Measurements from ENCODE around the gene RNF144B. TPM values are rescaled to one million over a fixed set of nuclear protein-coding genes. Genes with fewer than 3 reads are reported as not detected.

Gene RNF144B
- total RNA-seq, 1 donor from 2014 or later = 6.3 TPM

GRCh38 chr6:18513253-18513798 is 126.2 kb downstream of the RNF144B start:
- no peak overlapping the region for H3K4me3 ChIP-seq (ENCODE audit: low read depth, low read length)
- no peak for DNase-seq (ENCODE audit: low read depth)
- TF ChIP-seq, protein P1, sequence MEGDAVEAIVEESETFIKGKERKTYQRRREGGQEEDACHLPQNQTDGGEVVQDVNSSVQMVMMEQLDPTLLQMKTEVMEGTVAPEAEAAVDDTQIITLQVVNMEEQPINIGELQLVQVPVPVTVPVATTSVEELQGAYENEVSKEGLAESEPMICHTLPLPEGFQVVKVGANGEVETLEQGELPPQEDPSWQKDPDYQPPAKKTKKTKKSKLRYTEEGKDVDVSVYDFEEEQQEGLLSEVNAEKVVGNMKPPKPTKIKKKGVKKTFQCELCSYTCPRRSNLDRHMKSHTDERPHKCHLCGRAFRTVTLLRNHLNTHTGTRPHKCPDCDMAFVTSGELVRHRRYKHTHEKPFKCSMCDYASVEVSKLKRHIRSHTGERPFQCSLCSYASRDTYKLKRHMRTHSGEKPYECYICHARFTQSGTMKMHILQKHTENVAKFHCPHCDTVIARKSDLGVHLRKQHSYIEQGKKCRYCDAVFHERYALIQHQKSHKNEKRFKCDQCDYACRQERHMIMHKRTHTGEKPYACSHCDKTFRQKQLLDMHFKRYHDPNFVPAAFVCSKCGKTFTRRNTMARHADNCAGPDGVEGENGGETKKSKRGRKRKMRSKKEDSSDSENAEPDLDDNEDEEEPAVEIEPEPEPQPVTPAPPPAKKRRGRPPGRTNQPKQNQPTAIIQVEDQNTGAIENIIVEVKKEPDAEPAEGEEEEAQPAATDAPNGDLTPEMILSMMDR (conservative IDR thresholded peaks at IDR 0.05; ENCODE audit: low read depth, low read length) = no peak

DNA sequence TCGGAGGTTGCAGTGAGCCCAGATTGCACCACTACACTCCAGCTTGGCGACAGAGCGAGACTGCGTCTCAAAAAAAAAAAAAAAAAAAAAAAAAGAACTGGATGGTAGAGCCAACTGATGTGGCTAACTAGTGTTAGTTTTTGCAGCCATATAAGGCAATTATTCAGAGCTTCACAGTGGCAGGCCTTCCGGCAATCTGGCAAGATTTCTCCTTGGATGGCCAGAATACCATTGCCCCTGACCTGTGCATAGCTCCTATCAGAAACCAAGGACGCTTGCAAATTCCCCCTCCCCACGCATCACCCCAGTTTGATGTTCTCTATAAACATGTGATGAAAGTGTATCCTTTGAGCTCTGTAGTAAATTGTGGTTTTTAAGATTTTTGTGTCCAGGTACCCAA is 127.0 kb downstream of the RNF144B start:
- TF ChIP-seq, protein P1 (conservative IDR thresholded peaks at IDR 0.05; ENCODE audit: low read depth, low read length) = no peak
- no peak overlapping the region for H3K4me3 ChIP-seq (ENCODE audit: low read depth, low read length)
- no peak for DNase-seq (ENCODE audit: low read depth)

GRCh38 chr6:18515767-18516166 is 128.6 kb downstream of the RNF144B start:
- TF ChIP-seq, protein P1 (conservative IDR thresholded peaks at IDR 0.05; ENCODE audit: low read depth, low read length) = no peak
- H3K4me3 ChIP-seq (ENCODE audit: low read depth, low read length) = no peak overlapping the region
- DNase-seq (ENCODE audit: low read depth) = no peak

Other genes starting within 250 kb of the RNF144B start
- 11.9 and 13.2 TPM in 2 replicates for gene TPMT, start 232.3 kb upstream of the RNF144B start, total RNA-seq
- 8.7 and 15.7 TPM in 2 replicates for gene KDM1B, start 231.9 kb upstream of the RNF144B start, total RNA-seq
- 197 and 207 TPM in 2 replicates for gene DEK, start 122.8 kb upstream of the RNF144B start, total RNA-seq

Measured in epithelial cell of proximal tubule (primary cell).